NCI-H345 treated with DMSO at 0.1 percent for 48 hours (cell line): ENCODE measurements around the gene MICALL2.

Source experiments
- DNase-seq: peaks from one replicate; lab custom pipeline; 2025; ENCODE audit not compliant: unreplicated experiment; lab: John Stamatoyannopoulos, UW

Gene MICALL2

DNA sequence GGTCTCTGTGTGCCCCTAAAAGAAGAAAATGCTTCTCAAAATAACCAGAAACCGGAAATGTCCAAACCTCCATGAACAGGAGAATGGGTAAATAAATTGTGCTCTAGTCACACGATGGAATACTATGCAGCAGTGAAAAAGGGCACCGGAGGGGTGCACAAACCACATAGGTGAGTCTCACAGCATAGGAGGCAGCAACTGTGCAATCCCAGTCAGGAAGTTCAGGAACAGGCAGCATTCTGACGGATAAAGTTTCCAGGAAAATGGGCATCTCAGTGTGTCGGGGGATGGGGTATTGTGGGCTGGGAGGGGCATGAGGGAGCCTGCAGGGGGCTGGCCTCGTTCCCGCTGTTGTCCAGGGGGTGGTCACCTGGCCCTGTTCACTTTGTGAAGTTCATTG is 63.1 kb downstream of the MICALL2 start:
- DNase-seq: no peak

- DNase-seq: no peak
Observed at GRCh38 chr7:1395211-1396070, 63.8 kb downstream of the MICALL2 start.

DNA sequence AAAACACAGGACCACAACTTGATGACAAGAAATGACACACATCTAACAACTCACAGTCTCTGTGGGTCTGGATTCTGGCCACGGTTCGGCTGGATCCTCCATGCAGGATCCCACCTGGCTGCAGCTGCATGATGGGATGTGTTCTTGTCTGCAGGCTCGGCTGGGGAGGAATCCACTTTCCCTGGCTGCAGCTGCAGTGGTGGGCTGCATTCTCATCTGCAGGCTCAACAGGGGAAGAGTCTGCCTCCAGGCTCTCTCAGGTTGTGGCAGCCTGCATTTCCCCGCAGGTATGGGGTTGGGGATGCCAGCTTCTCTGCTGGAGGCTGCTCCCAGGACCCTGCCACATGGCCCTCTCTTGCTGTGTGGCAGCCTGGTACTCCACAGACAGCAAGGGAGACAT is 64.9 kb downstream of the MICALL2 start:
- DNase-seq: no peak

GRCh38 chr7:1393421-1393820 is 65.8 kb downstream of the MICALL2 start:
- no peak for DNase-seq

GRCh38 chr7:1392556-1392955 is 66.7 kb downstream of the MICALL2 start:
- no peak for DNase-seq

- DNase-seq: no peak
Observed at GRCh38 chr7:1391449-1391848, 67.8 kb downstream of the MICALL2 start.

- no peak for DNase-seq
Observed at GRCh38 chr7:1388703-1389335, 70.5 kb downstream of the MICALL2 start.

DNA sequence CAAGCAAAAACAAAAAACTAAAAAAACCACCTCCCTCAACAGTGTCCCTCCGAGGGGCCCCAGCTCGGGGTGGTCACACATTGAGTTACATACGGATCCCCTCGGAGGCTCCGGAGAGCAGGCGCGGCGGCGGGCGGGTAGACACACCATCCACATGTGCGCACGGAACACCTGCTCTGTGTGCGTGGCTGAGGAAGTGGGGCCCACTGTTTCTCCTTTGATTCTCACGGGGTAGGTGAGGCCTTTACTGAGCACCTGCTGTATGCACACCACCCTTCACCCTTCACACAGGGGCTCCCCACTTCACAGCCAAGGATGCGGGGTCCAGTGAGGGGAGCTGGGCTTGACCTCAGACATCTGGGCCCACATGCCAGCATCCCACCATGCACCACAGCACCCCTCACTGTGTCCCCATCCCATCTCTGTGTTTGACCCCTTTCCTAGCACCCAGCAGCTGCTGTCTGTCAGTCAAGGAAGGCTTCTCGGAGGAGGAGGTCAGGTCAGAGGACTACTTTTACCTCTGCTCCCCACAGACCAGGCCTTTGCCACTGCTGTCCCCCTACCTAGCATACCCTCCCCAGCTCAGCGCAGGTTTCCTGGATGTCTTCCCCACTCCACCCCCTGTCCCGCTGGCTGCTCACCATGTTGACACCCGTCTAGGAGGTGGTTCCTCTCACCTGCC is 71.1 kb downstream of the MICALL2 start:
- DNase-seq: no peak

GRCh38 chr7:1387261-1387660 is 72.0 kb downstream of the MICALL2 start:
- DNase-seq: no peak

DNA sequence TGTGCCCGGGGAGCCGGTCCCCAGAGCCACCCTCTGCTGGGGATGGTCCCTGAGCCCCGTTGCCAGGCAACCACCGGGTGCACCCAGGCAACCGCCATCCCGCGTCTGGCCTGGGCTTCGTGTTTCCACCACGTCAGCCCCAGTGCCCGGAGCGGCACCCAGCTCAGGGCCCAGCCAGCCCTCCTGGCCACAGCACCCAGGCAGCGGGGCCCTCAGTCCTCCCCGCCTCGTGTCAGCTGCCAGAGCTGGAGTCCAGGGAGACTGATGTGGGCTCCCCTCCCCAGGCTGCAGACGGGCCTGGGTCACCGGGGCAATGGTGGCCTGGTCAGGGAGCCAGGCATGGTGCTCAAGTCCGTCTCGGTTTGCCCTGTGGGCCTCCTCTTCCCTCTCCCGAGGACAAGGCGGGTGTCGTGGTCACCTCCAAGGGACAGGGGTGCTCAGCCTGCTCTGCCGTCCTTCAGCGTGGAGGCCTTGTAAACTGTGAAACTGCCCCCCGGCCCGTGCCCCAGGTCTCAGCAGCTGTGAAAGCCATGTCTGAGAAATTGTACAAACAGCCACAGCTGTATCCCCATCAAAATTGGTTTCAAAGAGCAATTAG is 72.5 kb downstream of the MICALL2 start:
- DNase-seq: no peak

DNA sequence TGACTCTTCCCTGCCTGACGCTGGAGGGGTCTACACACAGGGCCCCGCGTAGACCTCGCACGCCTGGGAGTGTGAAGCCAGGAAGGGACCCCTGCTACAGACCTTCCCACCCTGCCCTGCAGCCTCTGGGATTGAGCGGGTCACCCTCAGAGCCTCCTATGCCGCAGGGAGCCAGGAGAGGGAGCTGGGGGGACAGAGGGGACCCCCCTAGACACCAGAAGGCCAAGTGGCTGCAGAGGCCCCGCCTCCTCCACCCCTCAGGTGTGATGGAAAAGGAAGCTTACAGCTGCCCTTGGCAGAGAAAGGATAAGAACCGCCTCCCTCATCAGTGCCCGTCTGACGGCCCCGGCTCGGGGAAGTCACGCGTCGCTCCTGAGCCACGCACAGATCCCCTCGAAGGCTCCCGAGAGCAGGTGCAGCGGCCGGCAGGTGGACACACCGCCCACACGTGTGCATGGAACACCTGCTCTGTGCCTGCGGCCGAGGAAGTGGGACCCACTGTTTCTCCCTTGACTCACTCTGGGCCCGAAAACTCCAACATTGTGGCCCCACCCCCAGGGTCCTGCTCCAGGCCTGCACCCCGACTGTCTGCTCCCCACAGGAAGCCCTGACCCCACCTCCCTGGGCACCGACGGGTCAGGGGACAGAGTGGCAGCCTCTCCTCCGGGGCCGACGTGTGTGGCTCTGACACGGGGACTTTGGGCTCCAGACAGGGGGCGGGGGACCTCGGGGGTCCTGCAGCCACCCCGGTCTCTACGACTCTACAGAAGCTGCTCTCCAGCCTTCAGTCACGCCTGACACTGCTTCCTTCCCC is 73.3 kb downstream of the MICALL2 start:
- DNase-seq: no peak

GRCh38 chr7:1385086-1385808 is 74.0 kb downstream of the MICALL2 start:
- DNase-seq: no peak
